ENCODE results near the gene EME1. TPM values are rescaled to one million over a fixed set of nuclear protein-coding genes. Genes with fewer than 3 reads are reported as not detected.
A peak's percentile ranks its signal among the peaks of the same experiment; 100 is the strongest.

Gene EME1
- total and polyA plus RNA-seq, 2 of the 13 experiments (the other 11 are each of a cell fraction or from before 2014, with no cell fraction given), result 20.7 to 24.6 TPM

DNA sequence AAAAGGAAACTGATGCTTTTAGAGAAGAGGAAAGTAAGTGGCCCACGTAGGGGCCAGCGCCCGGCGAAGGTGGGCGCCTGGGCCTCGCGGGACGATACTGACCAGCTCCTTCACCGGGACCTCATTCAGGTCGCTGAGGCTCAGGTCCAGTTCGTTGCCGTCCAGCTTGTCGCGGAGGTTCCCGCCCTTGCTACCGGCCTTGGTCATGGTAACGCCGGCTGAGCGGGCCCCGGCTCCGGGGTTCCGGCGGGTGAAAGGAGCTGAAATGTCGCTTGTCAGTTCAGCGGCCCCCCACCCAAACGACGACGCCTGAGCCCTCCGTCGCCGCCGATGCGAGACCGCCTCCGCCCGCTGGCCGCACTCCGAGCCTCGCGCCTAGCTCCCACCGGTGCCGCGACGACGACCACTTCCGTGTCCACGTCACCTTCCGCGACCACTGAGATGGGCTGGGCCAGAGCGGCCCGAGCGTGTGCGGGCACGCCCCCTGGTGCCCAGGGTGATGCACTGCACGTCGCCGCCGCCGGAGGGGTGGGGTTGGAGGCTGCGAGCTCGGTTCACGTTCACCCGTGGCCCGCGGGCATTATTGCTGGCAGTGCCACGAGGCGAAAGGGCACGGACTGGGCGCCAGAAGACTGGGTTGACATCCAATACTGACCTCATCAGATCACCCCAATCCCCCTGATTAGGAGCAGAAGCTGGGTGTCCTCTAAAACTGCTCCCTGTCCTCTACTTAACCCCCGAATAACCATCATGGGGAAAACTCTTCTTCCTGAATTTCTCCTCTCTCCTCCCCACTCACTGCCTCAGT is 24.3 kb downstream of the EME1 start, which contains the start of gene LRRC59 (continued):
- TF ChIP-seq, protein P1, sequence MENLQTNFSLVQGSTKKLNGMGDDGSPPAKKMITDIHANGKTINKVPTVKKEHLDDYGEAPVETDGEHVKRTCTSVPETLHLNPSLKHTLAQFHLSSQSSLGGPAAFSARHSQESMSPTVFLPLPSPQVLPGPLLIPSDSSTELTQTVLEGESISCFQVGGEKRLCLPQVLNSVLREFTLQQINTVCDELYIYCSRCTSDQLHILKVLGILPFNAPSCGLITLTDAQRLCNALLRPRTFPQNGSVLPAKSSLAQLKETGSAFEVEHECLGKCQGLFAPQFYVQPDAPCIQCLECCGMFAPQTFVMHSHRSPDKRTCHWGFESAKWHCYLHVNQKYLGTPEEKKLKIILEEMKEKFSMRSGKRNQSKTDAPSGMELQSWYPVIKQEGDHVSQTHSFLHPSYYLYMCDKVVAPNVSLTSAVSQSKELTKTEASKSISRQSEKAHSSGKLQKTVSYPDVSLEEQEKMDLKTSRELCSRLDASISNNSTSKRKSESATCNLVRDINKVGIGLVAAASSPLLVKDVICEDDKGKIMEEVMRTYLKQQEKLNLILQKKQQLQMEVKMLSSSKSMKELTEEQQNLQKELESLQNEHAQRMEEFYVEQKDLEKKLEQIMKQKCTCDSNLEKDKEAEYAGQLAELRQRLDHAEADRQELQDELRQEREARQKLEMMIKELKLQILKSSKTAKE (CRISPR knock-in tag; IDR thresholded peaks at IDR 0.05; ENCODE audit: borderline replicate concordance), result peak; percentile 90
- TF ChIP-seq SALL1 (CRISPR knock-in tag; IDR thresholded peaks at IDR 0.05) (peak; percentile 99), ZNF496 (CRISPR knock-in tag; IDR thresholded peaks at IDR 0.05; ENCODE audit: insufficient replicate concordance) (no peak), PLRG1 (conservative IDR thresholded peaks at IDR 0.05) (no peak), FOSL2 (CRISPR knock-in tag; IDR thresholded peaks at IDR 0.05) (peak; percentile 95), NBN (conservative IDR thresholded peaks at IDR 0.05) (no peak), MTF1 (CRISPR knock-in tag; IDR thresholded peaks at IDR 0.05) (no peak; the same call in 1 of the 2 replicates), ZNF121 (CRISPR knock-in tag; IDR thresholded peaks at IDR 0.05) (peak; percentile 57; the same call in 1 of the 2 replicates), ZNF558 (CRISPR knock-in tag; IDR thresholded peaks at IDR 0.05; ENCODE audit: borderline replicate concordance) (peak; percentile 94), ZNF850 (CRISPR knock-in tag; conservative IDR thresholded peaks at IDR 0.05) (no peak), HMG20B (CRISPR knock-in tag; conservative IDR thresholded peaks at IDR 0.05) (peak; percentile 74; the same call in 1 of the 2 replicates)
- TF ChIP-seq, protein P2, sequence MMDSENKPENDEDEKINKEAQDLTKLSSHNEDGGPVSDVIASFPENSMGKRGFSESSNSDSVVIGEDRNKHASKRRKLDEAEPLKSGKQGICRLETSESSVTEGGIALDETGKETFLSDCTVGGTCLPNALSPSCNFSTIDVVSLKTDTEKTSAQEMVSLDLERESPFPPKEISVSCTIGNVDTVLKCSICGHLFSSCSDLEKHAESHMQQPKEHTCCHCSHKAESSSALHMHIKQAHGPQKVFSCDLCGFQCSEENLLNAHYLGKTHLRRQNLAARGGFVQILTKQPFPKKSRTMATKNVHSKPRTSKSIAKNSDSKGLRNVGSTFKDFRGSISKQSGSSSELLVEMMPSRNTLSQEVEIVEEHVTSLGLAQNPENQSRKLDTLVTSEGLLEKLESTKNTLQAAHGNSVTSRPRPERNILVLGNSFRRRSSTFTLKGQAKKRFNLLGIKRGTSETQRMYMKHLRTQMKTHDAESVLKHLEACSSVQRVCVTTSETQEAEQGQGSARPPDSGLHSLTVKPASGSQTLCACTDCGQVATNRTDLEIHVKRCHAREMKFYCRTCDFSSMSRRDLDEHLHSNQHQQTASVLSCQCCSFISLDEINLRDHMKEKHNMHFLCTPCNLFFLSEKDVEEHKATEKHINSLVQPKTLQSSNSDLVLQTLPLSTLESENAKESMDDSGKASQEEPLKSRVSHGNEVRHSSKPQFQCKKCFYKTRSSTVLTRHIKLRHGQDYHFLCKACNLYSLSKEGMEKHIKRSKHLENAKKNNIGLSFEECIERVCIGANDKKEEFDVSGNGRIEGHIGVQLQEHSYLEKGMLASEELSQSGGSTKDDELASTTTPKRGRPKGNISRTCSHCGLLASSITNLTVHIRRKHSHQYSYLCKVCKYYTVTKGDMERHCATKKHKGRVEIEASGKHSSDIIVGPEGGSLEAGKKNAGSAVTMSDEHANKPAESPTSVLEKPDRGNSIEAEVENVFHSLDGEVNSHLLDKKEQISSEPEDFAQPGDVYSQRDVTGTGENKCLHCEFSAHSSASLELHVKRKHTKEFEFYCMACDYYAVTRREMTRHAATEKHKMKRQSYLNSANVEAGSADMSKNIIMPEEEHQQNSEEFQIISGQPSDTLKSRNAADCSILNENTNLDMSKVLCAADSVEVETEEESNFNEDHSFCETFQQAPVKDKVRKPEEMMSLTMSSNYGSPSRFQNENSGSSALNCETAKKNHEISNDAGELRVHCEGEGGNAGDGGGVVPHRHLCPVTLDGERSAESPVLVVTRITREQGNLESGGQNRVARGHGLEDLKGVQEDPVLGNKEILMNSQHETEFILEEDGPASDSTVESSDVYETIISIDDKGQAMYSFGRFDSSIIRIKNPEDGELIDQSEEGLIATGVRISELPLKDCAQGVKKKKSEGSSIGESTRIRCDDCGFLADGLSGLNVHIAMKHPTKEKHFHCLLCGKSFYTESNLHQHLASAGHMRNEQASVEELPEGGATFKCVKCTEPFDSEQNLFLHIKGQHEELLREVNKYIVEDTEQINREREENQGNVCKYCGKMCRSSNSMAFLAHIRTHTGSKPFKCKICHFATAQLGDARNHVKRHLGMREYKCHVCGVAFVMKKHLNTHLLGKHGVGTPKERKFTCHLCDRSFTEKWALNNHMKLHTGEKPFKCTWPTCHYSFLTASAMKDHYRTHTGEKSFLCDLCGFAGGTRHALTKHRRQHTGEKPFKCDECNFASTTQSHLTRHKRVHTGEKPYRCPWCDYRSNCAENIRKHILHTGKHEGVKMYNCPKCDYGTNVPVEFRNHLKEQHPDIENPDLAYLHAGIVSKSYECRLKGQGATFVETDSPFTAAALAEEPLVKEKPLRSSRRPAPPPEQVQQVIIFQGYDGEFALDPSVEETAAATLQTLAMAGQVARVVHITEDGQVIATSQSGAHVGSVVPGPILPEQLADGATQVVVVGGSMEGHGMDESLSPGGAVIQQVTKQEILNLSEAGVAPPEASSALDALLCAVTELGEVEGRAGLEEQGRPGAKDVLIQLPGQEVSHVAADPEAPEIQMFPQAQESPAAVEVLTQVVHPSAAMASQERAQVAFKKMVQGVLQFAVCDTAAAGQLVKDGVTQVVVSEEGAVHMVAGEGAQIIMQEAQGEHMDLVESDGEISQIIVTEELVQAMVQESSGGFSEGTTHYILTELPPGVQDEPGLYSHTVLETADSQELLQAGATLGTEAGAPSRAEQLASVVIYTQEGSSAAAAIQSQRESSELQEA (CRISPR knock-in tag; IDR thresholded peaks at IDR 0.05; ENCODE audit: not compliant biosample characterization), result peak; percentile 92
- TF ChIP-seq, protein P3, sequence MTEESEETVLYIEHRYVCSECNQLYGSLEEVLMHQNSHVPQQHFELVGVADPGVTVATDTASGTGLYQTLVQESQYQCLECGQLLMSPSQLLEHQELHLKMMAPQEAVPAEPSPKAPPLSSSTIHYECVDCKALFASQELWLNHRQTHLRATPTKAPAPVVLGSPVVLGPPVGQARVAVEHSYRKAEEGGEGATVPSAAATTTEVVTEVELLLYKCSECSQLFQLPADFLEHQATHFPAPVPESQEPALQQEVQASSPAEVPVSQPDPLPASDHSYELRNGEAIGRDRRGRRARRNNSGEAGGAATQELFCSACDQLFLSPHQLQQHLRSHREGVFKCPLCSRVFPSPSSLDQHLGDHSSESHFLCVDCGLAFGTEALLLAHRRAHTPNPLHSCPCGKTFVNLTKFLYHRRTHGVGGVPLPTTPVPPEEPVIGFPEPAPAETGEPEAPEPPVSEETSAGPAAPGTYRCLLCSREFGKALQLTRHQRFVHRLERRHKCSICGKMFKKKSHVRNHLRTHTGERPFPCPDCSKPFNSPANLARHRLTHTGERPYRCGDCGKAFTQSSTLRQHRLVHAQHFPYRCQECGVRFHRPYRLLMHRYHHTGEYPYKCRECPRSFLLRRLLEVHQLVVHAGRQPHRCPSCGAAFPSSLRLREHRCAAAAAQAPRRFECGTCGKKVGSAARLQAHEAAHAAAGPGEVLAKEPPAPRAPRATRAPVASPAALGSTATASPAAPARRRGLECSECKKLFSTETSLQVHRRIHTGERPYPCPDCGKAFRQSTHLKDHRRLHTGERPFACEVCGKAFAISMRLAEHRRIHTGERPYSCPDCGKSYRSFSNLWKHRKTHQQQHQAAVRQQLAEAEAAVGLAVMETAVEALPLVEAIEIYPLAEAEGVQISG (CRISPR knock-in tag; IDR thresholded peaks at IDR 0.05), result peak; percentile 100
- TF ChIP-seq, protein P4, sequence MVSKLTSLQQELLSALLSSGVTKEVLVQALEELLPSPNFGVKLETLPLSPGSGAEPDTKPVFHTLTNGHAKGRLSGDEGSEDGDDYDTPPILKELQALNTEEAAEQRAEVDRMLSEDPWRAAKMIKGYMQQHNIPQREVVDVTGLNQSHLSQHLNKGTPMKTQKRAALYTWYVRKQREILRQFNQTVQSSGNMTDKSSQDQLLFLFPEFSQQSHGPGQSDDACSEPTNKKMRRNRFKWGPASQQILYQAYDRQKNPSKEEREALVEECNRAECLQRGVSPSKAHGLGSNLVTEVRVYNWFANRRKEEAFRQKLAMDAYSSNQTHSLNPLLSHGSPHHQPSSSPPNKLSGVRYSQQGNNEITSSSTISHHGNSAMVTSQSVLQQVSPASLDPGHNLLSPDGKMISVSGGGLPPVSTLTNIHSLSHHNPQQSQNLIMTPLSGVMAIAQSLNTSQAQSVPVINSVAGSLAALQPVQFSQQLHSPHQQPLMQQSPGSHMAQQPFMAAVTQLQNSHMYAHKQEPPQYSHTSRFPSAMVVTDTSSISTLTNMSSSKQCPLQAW (CRISPR knock-in tag; IDR thresholded peaks at IDR 0.05), result peak; percentile 99
